ENCODE results near the gene NPTX2. TPM values are rescaled to one million over a fixed set of nuclear protein-coding genes. Genes with fewer than 3 reads are reported as not detected.

The NPTX2 gene
- total RNA-seq, 1 experiment from 2014 or later: 10.9 TPM

GRCh38 chr7:98616381-98617050, 569 bp upstream of the NPTX2 start:
- ChIA-PET CTCF (interaction anchor here (0.7 to 3.5 kb wide), 15 partner anchors 17 to 292 kb away, joined by 3 to 13 read pairs (median 5); no protein-coding TSS in a partner anchor), POLR2A (interaction anchor here (0.6 to 1.7 kb wide), 8 partner anchors 13 to 262 kb away, joined by 3 to 8 read pairs (median 3); partner anchors contain the start of gene TRRAP)
- H3K4me1 Mint-ChIP-seq: peaks cover 18% of the 10 kb centered on the region
- peak overlapping the region; percentile 40 for H3K4me3 Mint-ChIP-seq
- H3K36me3 Mint-ChIP-seq: peaks cover 5% of the 10 kb centered on the region; the same call in 1 of the 2 replicates
- H3K9me3 Mint-ChIP-seq: no peaks in the 10 kb centered on the region
- DNase-seq (ENCODE audit: low spot score): peak; percentile 42
- H3K27ac Mint-ChIP-seq: no peak overlapping the region
- ATAC-seq: peak; percentile 12; the same call in 1 of the 2 replicates
- H3K27me3 Mint-ChIP-seq (ENCODE audit: low read depth): peaks cover 82% of the 10 kb centered on the region
- TF ChIP-seq CTCF (IDR thresholded peaks at IDR 0.05): no peak
- 0 out of 2 replicates have a peak, but pooled peaks have one; percentile 37 for TF ChIP-seq E2F5 (CRISPR knock-in tag; IDR thresholded peaks at IDR 0.05)
- no peak for TF ChIP-seq IRF2 (CRISPR knock-in tag; IDR thresholded peaks at IDR 0.05; ENCODE audit: borderline replicate concordance, low read depth)
- no peak; the same call in 1 of the 2 replicates for TF ChIP-seq ATF1 (CRISPR knock-in tag; IDR thresholded peaks at IDR 0.05)
- no peak for TF ChIP-seq E2F4 (CRISPR knock-in tag; IDR thresholded peaks at IDR 0.05; ENCODE audit: borderline replicate concordance, low read depth)
- no peak for TF ChIP-seq NR1H2 (CRISPR knock-in tag; IDR thresholded peaks at IDR 0.05)
- TF ChIP-seq FOXP4 (CRISPR knock-in tag; IDR thresholded peaks at IDR 0.05): no peak
- TF ChIP-seq RORB (CRISPR knock-in tag; IDR thresholded peaks at IDR 0.05): no peak
- no peak for TF ChIP-seq ZBTB43 (CRISPR knock-in tag; IDR thresholded peaks at IDR 0.05)
- TF ChIP-seq FOXK1 (CRISPR knock-in tag; IDR thresholded peaks at IDR 0.05): peak; percentile 54
- peak; percentile 56 for TF ChIP-seq USF1 (CRISPR knock-in tag; IDR thresholded peaks at IDR 0.05)
- no peak for TF ChIP-seq ZNF263 (CRISPR knock-in tag; IDR thresholded peaks at IDR 0.05; ENCODE audit: low read depth)
- 0 out of 2 replicates have a peak, but pooled peaks have one; percentile 15 for TF ChIP-seq E2F1 (CRISPR knock-in tag; IDR thresholded peaks at IDR 0.05)
- TF ChIP-seq NR3C1 (CRISPR knock-in tag; conservative IDR thresholded peaks at IDR 0.05; ENCODE audit: low read depth): no peak
- TF ChIP-seq FOXP1 (CRISPR knock-in tag; IDR thresholded peaks at IDR 0.05; ENCODE audit: borderline replicate concordance): no peak; the same call in 1 of the 2 replicates
- no peak for TF ChIP-seq GTF2I (CRISPR knock-in tag; conservative IDR thresholded peaks at IDR 0.05)
- TF ChIP-seq ERG (CRISPR knock-in tag; IDR thresholded peaks at IDR 0.05): no peak
- peak; percentile 56; the same call in 1 of the 2 replicates for TF ChIP-seq ZBTB21 (CRISPR knock-in tag; IDR thresholded peaks at IDR 0.05; ENCODE audit: borderline replicate concordance)
- TF ChIP-seq PREB (CRISPR knock-in tag; IDR thresholded peaks at IDR 0.05; ENCODE audit: borderline replicate concordance): no peak

All from WTC11 (cell line).